HG03521 (cell line): ENCODE measurements around the gene P3H3.
"Not testable (repeated sequence)": the region's sequence is repeated elsewhere in the genome, so short reads cannot be mapped to it uniquely, and the experiment has no call there.

ENCODE experiments used
- ATAC-seq: cut with Tn5 transposase; IDR thresholded peaks from one replicate; pipeline ENCODE4 v1.9.1; 2021; ENCODE audit warnings: mild to moderate bottlenecking, moderate library complexity; ENCODE audit not compliant: unreplicated experiment

P3H3 gene

GRCh38 chr12:6865307-6865706 is 37.1 kb downstream of the P3H3 start:
- ATAC-seq, result not testable (repeated sequence)

GRCh38 chr12:6866163-6866919 is 38.1 kb downstream of the P3H3 start:
- ATAC-seq, result no peak

- ATAC-seq, result no peak
Observed at GRCh38 chr12:6866920-6867412, 38.8 kb downstream of the P3H3 start.

- peak; percentile 49 for ATAC-seq
Observed at GRCh38 chr12:6867413-6868210, 39.4 kb downstream of the P3H3 start, which contains the start of gene TPI1. TPI1 (plus strand) TSS chr12:6867531; CDS start chr12:6867567, 36 bp downstream.

- no peak for ATAC-seq
Observed at GRCh38 chr12:6868211-6869048, 40.2 kb downstream of the P3H3 start.

- no peak for ATAC-seq
Observed at GRCh38 chr12:6869049-6870021, 41.1 kb downstream of the P3H3 start.

GRCh38 chr12:6870304-6870703 is 42.1 kb downstream of the P3H3 start:
- ATAC-seq, result not testable (repeated sequence)

- ATAC-seq, result no peak
Observed at GRCh38 chr12:6871052-6871957, 43.1 kb downstream of the P3H3 start.

- ATAC-seq, result peak; percentile 24
Observed at GRCh38 chr12:6872073-6873048, 44.2 kb downstream of the P3H3 start.

- ATAC-seq, result peak; percentile 69
Observed at GRCh38 chr12:6873094-6874014, 45.1 kb downstream of the P3H3 start, which contains the start of gene SPSB2. SPSB2 (minus strand) TSS chr12:6873303; CDS start chr12:6872901, 402 bp downstream.

GRCh38 chr12:6874015-6874368 is 45.8 kb downstream of the P3H3 start:
- not testable (repeated sequence) for ATAC-seq

GRCh38 chr12:6879824-6880223 is 51.6 kb downstream of the P3H3 start:
- not testable (repeated sequence) for ATAC-seq

- ATAC-seq, result no peak
Observed at GRCh38 chr12:6883252-6883651, 55.0 kb downstream of the P3H3 start.

- ATAC-seq, result no peak
Observed at GRCh38 chr12:6883683-6884082, 55.5 kb downstream of the P3H3 start.

GRCh38 chr12:6884539-6884938 is 56.3 kb downstream of the P3H3 start:
- no peak for ATAC-seq

GRCh38 chr12:6886206-6886999 is 58.2 kb downstream of the P3H3 start:
- ATAC-seq, result not testable (repeated sequence)
